Endodermal cell (in vitro differentiated cells): ENCODE measurements around the gene SEMA3B. TPM values are rescaled to one million over a fixed set of nuclear protein-coding genes. Genes with fewer than 3 reads are reported as not detected.

Experiments used
- DNase-seq: peaks from one replicate; pipeline ENCODE4 v3.0.0-alpha.2; 2017
- H3K27ac ChIP-seq: 2 replicates; pipeline ENCODE4 v1.5.1; 2013; ENCODE audit warnings: mild to moderate bottlenecking, low read depth, low read length, moderate library complexity
- H3K27me3 ChIP-seq: 2 replicates; pipeline ENCODE4 v1.6.1; 2013; ENCODE audit warnings: mild to moderate bottlenecking, low read length, moderate library complexity; ENCODE audit not compliant: insufficient read depth, control insufficient read depth, poor library complexity, severe bottlenecking
- H3K36me3 ChIP-seq: 2 replicates; pipeline ENCODE4 v1.7.0; 2013; ENCODE audit warnings: mild to moderate bottlenecking, low read length, moderate library complexity; ENCODE audit not compliant: control insufficient read depth, insufficient read depth
- H3K4me1 ChIP-seq: one replicate; pipeline ENCODE4 v1.7.0; 2013; ENCODE audit warnings: low read length; ENCODE audit not compliant: control insufficient read depth, insufficient read depth
- H3K4me3 ChIP-seq: 2 replicates; pipeline ENCODE4 v1.5.1; 2013; ENCODE audit warnings: mild to moderate bottlenecking, low read length, moderate library complexity
- H3K9ac ChIP-seq: 2 replicates; pipeline ENCODE4 v1.6.1; 2013; ENCODE audit warnings: mild to moderate bottlenecking, low read length, moderate library complexity; ENCODE audit not compliant: poor library complexity, severe bottlenecking; ENCODE audit errors: extremely low read depth
- H3K9me3 ChIP-seq: 2 replicates; pipeline ENCODE4 v1.6.1; 2013; ENCODE audit warnings: mild to moderate bottlenecking, low read length, moderate library complexity; ENCODE audit not compliant: control insufficient read depth
- H3K27ac Mint-ChIP-seq: 2 replicates; pipeline ENCODE4 v1.8.0; 2020; ENCODE audit warnings: mixed read lengths
- H3K27me3 Mint-ChIP-seq: 2 replicates; pipeline ENCODE4 v1.8.0; 2021; ENCODE audit warnings: mild to moderate bottlenecking, mixed read lengths; ENCODE audit not compliant: insufficient read depth
- H3K36me3 Mint-ChIP-seq: 2 replicates; pipeline ENCODE4 v1.8.0; 2020; ENCODE audit warnings: low read depth, mixed read lengths
- H3K4me1 Mint-ChIP-seq: 2 replicates; pipeline ENCODE4 v1.8.0; 2020; ENCODE audit warnings: mixed read lengths
- H3K4me3 Mint-ChIP-seq: 2 replicates; pipeline ENCODE4 v1.8.0; 2020; ENCODE audit warnings: mild to moderate bottlenecking, moderate library complexity, mixed read lengths
- H3K9me3 Mint-ChIP-seq: 2 replicates; pipeline ENCODE4 v1.8.0; 2020; ENCODE audit warnings: mild to moderate bottlenecking, mixed read lengths
- WGBS, 2 experiments: methylation state at CpG; one replicate each; pipeline versions ENCODE4 v1.1.5 to v1.1.7; 2013; ENCODE audit warnings: missing lambda C conversion rate in 2 of 2, mixed read lengths in 1 of 2; ENCODE audit not compliant: insufficient coverage in 1 of 2, insufficient read length in 1 of 2; 5-methylcytosine and 5-hydroxymethylcytosine counted together
- total RNA-seq, 2 donors: library from RNA; stranded (reverse); fragmentation: NEBNext Ultra II Directional in 1 of 2; extraction: Animal tissue kit (Norgen Biotek cat#: 25700) in 1 of 2; gene quantifications; 2 replicates in 1 of 2; 3 replicates in 1 of 2; pipeline ENCODE4 v1.2.1, GENCODE V29; 2021
- TF ChIP-seq, protein P1 (sequence below): fragments of 200-600 bp; sonication (generic); conservative IDR thresholded peaks from 2 replicates; pipeline ENCODE4 v1.5.0; 2021; ENCODE audit warnings: antibody characterized with exemption, mild to moderate bottlenecking

The SEMA3B gene
- total RNA-seq, 2 donors from 2014 or later = 6.5 to 10.3 TPM

DNA sequence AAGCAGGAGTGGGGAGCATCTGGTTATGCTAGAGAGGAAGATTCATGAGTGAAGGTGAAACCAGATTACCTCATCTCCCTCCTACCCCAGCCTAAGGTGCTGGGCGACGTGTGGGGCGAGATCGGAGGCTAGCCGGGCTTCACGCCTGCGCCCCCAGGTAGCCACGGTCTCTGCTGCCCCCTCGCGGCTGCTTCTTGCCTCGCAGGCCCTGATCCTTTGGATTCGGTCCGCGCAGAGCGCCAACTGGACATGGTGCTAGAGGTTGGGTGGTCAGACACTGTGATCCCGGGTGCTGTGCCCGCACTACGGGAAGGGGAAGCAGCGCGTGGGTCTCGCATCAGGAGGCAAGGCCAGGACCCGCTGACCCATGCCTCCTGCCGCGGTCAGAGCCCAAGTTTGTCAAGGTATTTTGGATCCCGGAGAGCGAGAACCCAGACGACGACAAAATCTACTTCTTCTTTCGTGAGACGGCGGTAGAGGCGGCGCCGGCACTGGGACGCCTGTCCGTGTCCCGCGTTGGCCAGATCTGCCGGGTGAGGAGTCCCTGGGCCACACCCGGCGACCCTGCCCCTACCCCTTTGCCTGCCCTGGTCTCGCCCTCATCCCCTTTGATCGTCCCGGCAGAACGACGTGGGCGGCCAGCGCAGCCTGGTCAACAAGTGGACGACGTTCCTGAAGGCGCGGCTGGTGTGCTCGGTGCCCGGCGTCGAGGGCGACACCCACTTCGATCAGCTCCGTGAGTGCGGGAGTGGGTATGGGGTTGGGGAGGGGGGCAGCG is 4.2 kb downstream of the SEMA3B start:
- H3K27me3 Mint-ChIP-seq = peaks cover 61% of the 10 kb centered on the region
- Histone ChIP-seq H3K4me1 (peaks cover 3% of the 10 kb centered on the region), H3K4me3 (no peak overlapping the region), H3K36me3 (no peaks in the 10 kb centered on the region), H3K27ac (no peak overlapping the region), H3K27me3 (peaks cover 39% of the 10 kb centered on the region), H3K9me3 (no peaks in the 10 kb centered on the region), H3K9ac (no peak overlapping the region)
- peaks cover 15% of the 10 kb centered on the region for H3K4me1 Mint-ChIP-seq
- H3K9me3 Mint-ChIP-seq = peaks cover 7% of the 10 kb centered on the region
- H3K27ac Mint-ChIP-seq = no peak overlapping the region
- H3K4me3 Mint-ChIP-seq = peak overlapping the region; percentile 38
- no peaks in the 10 kb centered on the region for H3K36me3 Mint-ChIP-seq
- TF ChIP-seq, protein P1, sequence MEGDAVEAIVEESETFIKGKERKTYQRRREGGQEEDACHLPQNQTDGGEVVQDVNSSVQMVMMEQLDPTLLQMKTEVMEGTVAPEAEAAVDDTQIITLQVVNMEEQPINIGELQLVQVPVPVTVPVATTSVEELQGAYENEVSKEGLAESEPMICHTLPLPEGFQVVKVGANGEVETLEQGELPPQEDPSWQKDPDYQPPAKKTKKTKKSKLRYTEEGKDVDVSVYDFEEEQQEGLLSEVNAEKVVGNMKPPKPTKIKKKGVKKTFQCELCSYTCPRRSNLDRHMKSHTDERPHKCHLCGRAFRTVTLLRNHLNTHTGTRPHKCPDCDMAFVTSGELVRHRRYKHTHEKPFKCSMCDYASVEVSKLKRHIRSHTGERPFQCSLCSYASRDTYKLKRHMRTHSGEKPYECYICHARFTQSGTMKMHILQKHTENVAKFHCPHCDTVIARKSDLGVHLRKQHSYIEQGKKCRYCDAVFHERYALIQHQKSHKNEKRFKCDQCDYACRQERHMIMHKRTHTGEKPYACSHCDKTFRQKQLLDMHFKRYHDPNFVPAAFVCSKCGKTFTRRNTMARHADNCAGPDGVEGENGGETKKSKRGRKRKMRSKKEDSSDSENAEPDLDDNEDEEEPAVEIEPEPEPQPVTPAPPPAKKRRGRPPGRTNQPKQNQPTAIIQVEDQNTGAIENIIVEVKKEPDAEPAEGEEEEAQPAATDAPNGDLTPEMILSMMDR = peak; percentile 99
- peak; percentile 97 for DNase-seq
- WGBS, 2 experiments = 13 to 20% methylated on average over 12 to 60 of the region's 61 CpGs

DNA sequence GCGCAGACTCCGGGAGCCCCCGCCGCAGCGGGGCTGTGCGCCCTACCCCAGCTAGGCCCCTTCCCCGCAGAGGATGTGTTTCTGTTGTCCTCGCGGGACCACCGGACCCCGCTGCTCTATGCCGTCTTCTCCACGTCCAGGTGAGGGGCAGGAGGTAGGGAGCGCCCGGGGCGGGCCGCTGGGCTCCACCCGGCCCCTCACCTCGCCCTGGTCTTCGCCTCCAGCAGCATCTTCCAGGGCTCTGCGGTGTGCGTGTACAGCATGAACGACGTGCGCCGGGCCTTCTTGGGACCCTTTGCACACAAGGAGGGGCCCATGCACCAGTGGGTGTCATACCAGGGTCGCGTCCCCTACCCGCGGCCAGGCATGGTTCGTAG is 4.7 kb downstream of the SEMA3B start:
- H3K4me1 ChIP-seq = peaks cover 3% of the 10 kb centered on the region
- Mint-ChIP-seq H3K27ac (no peak overlapping the region), H3K4me1 (peaks cover 15% of the 10 kb centered on the region), H3K4me3 (no peak overlapping the region), H3K9me3 (peaks cover 7% of the 10 kb centered on the region), H3K36me3 (no peaks in the 10 kb centered on the region), H3K27me3 (peaks cover 65% of the 10 kb centered on the region)
- H3K36me3 ChIP-seq = no peaks in the 10 kb centered on the region
- no peak overlapping the region for H3K27ac ChIP-seq
- 75 to 82% methylated on average over 17 to 30 of the region's 31 CpGs for WGBS, 2 experiments
- TF ChIP-seq, protein P1 = no peak
- no peaks in the 10 kb centered on the region for H3K9me3 ChIP-seq
- no peak overlapping the region for H3K4me3 ChIP-seq
- no peak for DNase-seq
- H3K27me3 ChIP-seq = peaks cover 39% of the 10 kb centered on the region
- H3K9ac ChIP-seq = no peak overlapping the region

DNA sequence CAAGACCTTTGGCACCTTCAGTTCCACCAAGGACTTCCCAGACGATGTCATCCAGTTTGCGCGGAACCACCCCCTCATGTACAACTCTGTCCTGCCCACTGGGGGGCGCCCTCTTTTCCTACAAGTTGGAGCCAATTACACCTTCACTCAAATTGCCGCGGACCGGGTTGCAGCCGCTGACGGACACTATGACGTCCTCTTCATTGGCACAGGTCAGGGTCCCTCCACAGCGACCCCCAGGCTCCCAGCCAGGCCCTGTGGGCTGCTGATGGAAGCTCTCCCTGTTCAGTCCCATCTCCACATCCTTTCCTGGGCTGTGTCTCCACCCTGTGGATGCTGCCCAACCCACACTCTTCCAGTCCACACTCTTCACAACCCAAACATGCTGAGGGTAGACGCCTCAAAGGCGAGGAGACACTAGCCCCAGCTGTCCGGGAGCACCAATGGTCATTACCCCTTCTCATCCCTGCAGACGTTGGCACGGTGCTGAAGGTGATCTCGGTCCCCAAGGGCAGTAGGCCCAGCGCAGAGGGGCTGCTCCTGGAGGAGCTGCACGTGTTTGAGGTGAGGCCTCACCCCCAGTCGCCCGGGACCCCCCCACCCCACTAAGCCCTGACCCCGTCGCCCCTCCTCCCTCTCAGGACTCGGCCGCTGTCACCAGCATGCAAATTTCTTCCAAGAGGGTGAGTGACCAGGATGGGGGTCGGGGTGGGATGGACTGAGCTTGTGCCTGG is 5.6 kb downstream of the SEMA3B start:
- Histone ChIP-seq H3K36me3 (no peaks in the 10 kb centered on the region), H3K9ac (no peak overlapping the region), H3K4me1 (no peaks in the 10 kb centered on the region), H3K27ac (no peak overlapping the region), H3K4me3 (peak overlapping the region; percentile 53), H3K9me3 (no peaks in the 10 kb centered on the region), H3K27me3 (peaks cover 39% of the 10 kb centered on the region)
- no peaks in the 10 kb centered on the region for H3K36me3 Mint-ChIP-seq
- peak; percentile 96 for DNase-seq
- H3K4me1 Mint-ChIP-seq = peaks cover 13% of the 10 kb centered on the region
- peak overlapping the region; percentile 9 for H3K4me3 Mint-ChIP-seq
- TF ChIP-seq, protein P1 = peak; percentile 94
- H3K9me3 Mint-ChIP-seq = peaks cover 7% of the 10 kb centered on the region
- H3K27ac Mint-ChIP-seq = no peak overlapping the region
- H3K27me3 Mint-ChIP-seq = peaks cover 71% of the 10 kb centered on the region
- WGBS, 2 experiments = 12 to 19% methylated on average over 14 to 26 of the region's 26 CpGs
